ENCODE measurements around the gene COL6A2. TPM values are rescaled to one million over a fixed set of nuclear protein-coding genes. Genes with fewer than 3 reads are reported as not detected.

The COL6A2 gene
- total RNA-seq, 1 experiment from 2014 or later: 87.0 TPM

- H4K20me1 ChIP-seq (ENCODE audit: insufficient read depth): no peaks in the 10 kb centered on the region
- CTCF ChIA-PET: no interaction called here
Measured at GRCh38 chr21:46117586-46118315, 19.8 kb downstream of the COL6A2 start.

More at GRCh38 chr21:46117586-46118315, 19.8 kb downstream of the COL6A2 start:
- no TSS peak for BruUV-seq (replicated peaks)
- DNase-seq (ENCODE audit: low read depth, low spot score): no peak
- Histone ChIP-seq H3K36me3 (ENCODE audit: control insufficient read depth in 1 of 2, insufficient read depth in 2 of 2, low read length in 2 of 2) (peaks cover 6 to 18% of the 10 kb centered on the region in 2 experiments; a peak in 3 of 4 replicates), H3K4me1 (ENCODE audit: control insufficient read depth in 1 of 2, insufficient read depth in 2 of 2, low read length in 2 of 2) (no peaks in the 10 kb centered on the region), H3K9me3 (ENCODE audit: control insufficient read depth in 1 of 2, insufficient read depth in 1 of 2, low read depth in 1 of 2, low read length in 2 of 2) (no peaks in the 10 kb centered on the region; a peak in 2 of 4 replicates), H3K27ac (ENCODE audit: low read depth, low read length) (no peak overlapping the region), H3K4me3 (replicated peaks in 1 of 2; ENCODE audit: low read depth in 1 of 2, low read length in 2 of 2) (no peak overlapping the region), H3K27me3 (ENCODE audit: insufficient read depth, low read length) (no peaks in the 10 kb centered on the region), H3K9ac (ENCODE audit: low read length) (no peak overlapping the region), H3K9me2 (ENCODE audit: insufficient read depth) (no peaks in the 10 kb centered on the region), H2AFZ (ENCODE audit: low read depth, low read length, poor library complexity, severe bottlenecking) (no peak overlapping the region), H3K4me2 (ENCODE audit: low read length) (no peak overlapping the region), H3K79me2 (ENCODE audit: insufficient read depth, low read length) (no peaks in the 10 kb centered on the region)
- ATAC-seq: no peak
- ChIA-PET RAD21 (ENCODE audit: low non-redundant PET in 1 of 2, low total read pairs in 2 of 2, uncharacterized antibody in 2 of 2, unreplicated experiment in 2 of 2) (no interaction called here), POLR2A (no interaction called here)
- intact Hi-C loops (cut with micrococcal nuclease): no loop called here
- TF ChIP-seq SIN3A (IDR thresholded peaks at IDR 0.05; ENCODE audit: low read depth) (no peak), ZFX (IDR thresholded peaks at IDR 0.05) (no peak), TCF7L2 (IDR thresholded peaks at IDR 0.05; ENCODE audit: borderline replicate concordance, extremely low read depth, insufficient read depth, insufficient read length) (no peak), CEBPB (IDR thresholded peaks at IDR 0.05; ENCODE audit: low read depth) (no peak), ATF3 (IDR thresholded peaks at IDR 0.05) (no peak), CBX3 (IDR thresholded peaks at IDR 0.05; ENCODE audit: low read depth) (no peak), POLR2AphosphoS5 (IDR thresholded peaks at IDR 0.05; ENCODE audit: low read depth, low read length) (no peak), SRF (IDR thresholded peaks at IDR 0.05; ENCODE audit: low read depth) (no peak), RAD21 (IDR thresholded peaks at IDR 0.05; ENCODE audit: low read depth) (no peak), JUND (IDR thresholded peaks at IDR 0.05) (no peak), MAX (IDR thresholded peaks at IDR 0.05) (no peak), REST (IDR thresholded peaks at IDR 0.05; ENCODE audit: low read depth) (no peak)

Data from HCT116 (cell line).